Transverse colon (tissue), 4 donors: ENCODE results near the gene PRICKLE2. TPM values are rescaled to one million over a fixed set of nuclear protein-coding genes. Genes with fewer than 3 reads are reported as not detected.

Source experiments
- DNase-seq: peaks from one replicate; pipeline ENCODE4 v3.0.0-alpha.2; 2019
- H3K27ac ChIP-seq, 4 donors: fragments of 200-600 bp; sonication (generic); 2 replicates each; pipeline ENCODE4 v1.5.1; 2016 to 2018; ENCODE audit warnings: inconsistent platforms in 4 of 4
- H3K27me3 ChIP-seq: fragments of 200-600 bp; sonication (generic); 2 replicates; pipeline ENCODE4 v1.5.1; 2017; ENCODE audit warnings: inconsistent platforms
- H3K36me3 ChIP-seq, 4 donors: fragments of 200-600 bp; sonication (generic); 2 replicates each; pipeline ENCODE4 v1.5.1; 2017 to 2019; ENCODE audit warnings: inconsistent platforms in 4 of 4
- H3K4me1 ChIP-seq, 4 donors: fragments of 200-600 bp; sonication (generic); 2 replicates each; pipeline ENCODE4 v1.5.1; 2017 to 2020; ENCODE audit warnings: inconsistent platforms in 4 of 4
- H3K4me3 ChIP-seq, 4 donors: fragments of 200-600 bp; sonication (generic); 1 replicate in 1 of 4; 2 replicates in 3 of 4; pipeline versions ENCODE4 v1.5.1 to v1.6.1; 2017 to 2019; ENCODE audit warnings: inconsistent platforms in 4 of 4
- H3K9me3 ChIP-seq, 2 donors: fragments of 200-600 bp; sonication (generic); 2 replicates each; pipeline ENCODE4 v1.5.1; 2017 to 2019; ENCODE audit warnings: inconsistent platforms in 2 of 2
- CTCF ChIP-seq, 5 experiments: fragments of 200-600 bp in 3 of 5; fragments of 450-650 bp in 2 of 5; sonication (generic) in 3 of 5; IDR thresholded peaks; 1 replicate in 2 of 5; 2 replicates in 3 of 5; pipeline ENCODE4 v1.5.1; 2016 to 2017; ENCODE audit warnings: antibody characterized with exemption in 5 of 5, inconsistent platforms in 3 of 5, mild to moderate bottlenecking in 2 of 5, moderate library complexity in 1 of 5
- EP300 ChIP-seq: sonication (generic); formaldehyde crosslinking; IDR thresholded peaks from one replicate; pipeline ENCODE4 v1.6.1; 2017; ENCODE audit warnings: antibody characterized with exemption, low read depth
- POLR2A ChIP-seq: fragments of 450-650 bp; IDR thresholded peaks from one replicate; pipeline ENCODE4 v1.6.1; 2016; ENCODE audit warnings: antibody characterized with exemption, mild to moderate bottlenecking, moderate library complexity
- POLR2AphosphoS5 ChIP-seq, 3 donors: sonication (generic); formaldehyde crosslinking; IDR thresholded peaks; one replicate each; pipeline ENCODE4 v1.6.1; 2016; ENCODE audit warnings: antibody characterized with exemption in 3 of 3
- WGBS, 2 donors: methylation state at CpG; one replicate each; pipeline ENCODE4 v1.1.5; 2018; ENCODE audit warnings: low coverage in 1 of 2; 5-methylcytosine and 5-hydroxymethylcytosine counted together
- in situ Hi-C, 4 donors: fragments of 200-750 bp; cut with MboI; loops; one replicate each; pipeline versions ENCODE4 v1.15.0 to v1.15.1; 2017; ENCODE audit warnings: low sequenced_read_pairs in 3 of 4, low pct_ligation_motif_present in 1 of 4, low pct_unique_long_range_greater_than_20kb in 1 of 4
- intact Hi-C: fragments of 100-400 bp; cut with DNase I; formaldehyde crosslinking; loops from one replicate; pipeline ENCODE4 v1.15.1; 2023; ENCODE audit warnings: low total_unique reads
- total RNA-seq, 4 donors: library from RNA; depleted of rRNA; stranded (reverse); fragments of >200 nt; gene quantifications; one replicate each; pipeline ENCODE4 v1.1.0, GENCODE V29; 2016

PRICKLE2 gene
- total RNA-seq, 4 donors from 2014 or later = 8.5 to 38.4 (median 17.4) TPM

- H3K36me3 ChIP-seq = peaks cover 0 to 7% (median 0%) of the 10 kb centered on the region in 4 donors
- H3K9me3 ChIP-seq = no peaks in the 10 kb centered on the region
- intact Hi-C loops (loop anchor here (5.0 kb wide), 1 partner anchor 107 kb away; no protein-coding TSS in a partner anchor), in situ Hi-C loops (loop anchor here in 1 of 4 donors (25.0 kb wide), 1 partner anchor 102 kb away; no protein-coding TSS in a partner anchor)
- H3K4me3 ChIP-seq = no peak overlapping the region
- peaks cover 12 to 60% (median 34%) of the 10 kb centered on the region in 4 donors for H3K4me1 ChIP-seq
- WGBS, 2 donors = 57 to 62% methylated on average over 4 to 8 of the region's 8 CpGs
- TF ChIP-seq CTCF (IDR thresholded peaks at IDR 0.05) (no peak), POLR2AphosphoS5 (IDR thresholded peaks at IDR 0.05) (no peak), POLR2A (no peak), EP300 (no peak)
- H3K27me3 ChIP-seq = no peaks in the 10 kb centered on the region
- no peak for DNase-seq
- peak overlapping the region; percentile 28 to 65 (median 44) for H3K27ac ChIP-seq
Observed at GRCh38 chr3:64160000-64160695, 65.1 kb downstream of the PRICKLE2 start.

DNA sequence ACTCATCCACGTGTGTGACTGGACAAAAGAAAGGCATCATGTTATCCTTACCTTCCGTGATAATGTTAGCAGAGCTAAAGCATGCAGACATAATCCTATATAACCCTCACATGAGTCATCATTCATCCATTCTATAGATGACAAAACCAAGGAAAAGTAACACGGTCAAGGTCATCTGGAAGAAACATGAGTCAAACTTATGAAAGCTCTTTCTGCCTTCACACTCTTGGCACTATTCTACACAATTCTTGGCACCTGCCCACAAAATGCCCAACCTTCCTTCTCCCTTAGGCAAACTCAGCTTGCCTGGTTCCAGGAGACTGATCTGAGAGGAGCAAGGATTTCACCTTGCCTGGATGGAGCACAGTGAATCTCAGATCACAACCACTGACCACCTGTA lies 66.9 kb downstream of the PRICKLE2 start:
- in situ Hi-C loops (loop anchor here in 1 of 4 donors (25.0 kb wide), 1 partner anchor 104 kb away; no protein-coding TSS in a partner anchor), intact Hi-C loops (loop anchor here (5.0 kb wide), 1 partner anchor 109 kb away; no protein-coding TSS in a partner anchor)
- DNase-seq = peak; percentile 28
- H3K36me3 ChIP-seq = peaks cover 0 to 7% (median 0%) of the 10 kb centered on the region in 4 donors
- peak overlapping the region; percentile 13 to 62 (median 41) for H3K27ac ChIP-seq
- WGBS, 2 donors = 50 to 66% methylated on average over 3 of the region's 3 CpGs
- no peaks in the 10 kb centered on the region for H3K27me3 ChIP-seq
- no peak for TF ChIP-seq CTCF (IDR thresholded peaks at IDR 0.05)
- TF ChIP-seq EP300 = no peak
- no peak for TF ChIP-seq POLR2AphosphoS5 (IDR thresholded peaks at IDR 0.05)
- H3K4me3 ChIP-seq = no peak overlapping the region
- H3K9me3 ChIP-seq = no peaks in the 10 kb centered on the region
- H3K4me1 ChIP-seq = peaks cover 12 to 56% (median 31%) of the 10 kb centered on the region in 4 donors

- Histone ChIP-seq H3K36me3 (peaks cover 0 to 7% (median 0%) of the 10 kb centered on the region in 4 donors), H3K4me3 (no peak overlapping the region), H3K27ac (peak overlapping the region; percentile 10 to 62 (median 41)), H3K27me3 (no peaks in the 10 kb centered on the region), H3K9me3 (no peaks in the 10 kb centered on the region), H3K4me1 (peaks cover 12 to 57% (median 33%) of the 10 kb centered on the region in 4 donors)
- in situ Hi-C loops = loop anchor here in 1 of 4 donors (25.0 kb wide), 1 partner anchor 105 kb away; no protein-coding TSS in a partner anchor
- TF ChIP-seq CTCF (IDR thresholded peaks at IDR 0.05) (no peak), POLR2A (no peak), EP300 (no peak), POLR2AphosphoS5 (IDR thresholded peaks at IDR 0.05) (no peak)
- DNase-seq = peak; percentile 28
- intact Hi-C loops = loop anchor here (5.0 kb wide), 1 partner anchor 110 kb away; no protein-coding TSS in a partner anchor
- 40 to 73% methylated on average over 1 to 17 of the region's 17 CpGs for WGBS, 2 donors
Observed at GRCh38 chr3:64157150-64158035, 67.9 kb downstream of the PRICKLE2 start.
